Stimulated activated naive CD8-positive, alpha-beta T cell treated with anti-CD3 and anti-CD28 coated beads, Interleukin-15, Interleukin-2, amounts not matched to agents 100 ng/mL and 50 ng/mL, for 24 hours (primary cell): Measurements from ENCODE around the gene BEGAIN.

Experiments
- H3K27ac Mint-ChIP-seq: one replicate; pipeline ENCODE4 v1.8.0; 2021; ENCODE audit warnings: mild to moderate bottlenecking, mixed read lengths
- H3K27me3 Mint-ChIP-seq: one replicate; pipeline ENCODE4 v1.8.0; 2021; ENCODE audit warnings: mixed read lengths
- H3K36me3 Mint-ChIP-seq: one replicate; pipeline ENCODE4 v1.8.0; 2021; ENCODE audit warnings: low read depth, mixed read lengths
- H3K4me1 Mint-ChIP-seq: one replicate; pipeline ENCODE4 v1.8.0; 2021; ENCODE audit warnings: low read depth, mixed read lengths
- H3K4me3 Mint-ChIP-seq: one replicate; pipeline ENCODE4 v1.8.0; 2021; ENCODE audit warnings: mild to moderate bottlenecking, mixed read lengths
- H3K9me3 Mint-ChIP-seq: one replicate; pipeline ENCODE4 v1.8.0; 2021; ENCODE audit warnings: mixed read lengths

The BEGAIN gene

DNA sequence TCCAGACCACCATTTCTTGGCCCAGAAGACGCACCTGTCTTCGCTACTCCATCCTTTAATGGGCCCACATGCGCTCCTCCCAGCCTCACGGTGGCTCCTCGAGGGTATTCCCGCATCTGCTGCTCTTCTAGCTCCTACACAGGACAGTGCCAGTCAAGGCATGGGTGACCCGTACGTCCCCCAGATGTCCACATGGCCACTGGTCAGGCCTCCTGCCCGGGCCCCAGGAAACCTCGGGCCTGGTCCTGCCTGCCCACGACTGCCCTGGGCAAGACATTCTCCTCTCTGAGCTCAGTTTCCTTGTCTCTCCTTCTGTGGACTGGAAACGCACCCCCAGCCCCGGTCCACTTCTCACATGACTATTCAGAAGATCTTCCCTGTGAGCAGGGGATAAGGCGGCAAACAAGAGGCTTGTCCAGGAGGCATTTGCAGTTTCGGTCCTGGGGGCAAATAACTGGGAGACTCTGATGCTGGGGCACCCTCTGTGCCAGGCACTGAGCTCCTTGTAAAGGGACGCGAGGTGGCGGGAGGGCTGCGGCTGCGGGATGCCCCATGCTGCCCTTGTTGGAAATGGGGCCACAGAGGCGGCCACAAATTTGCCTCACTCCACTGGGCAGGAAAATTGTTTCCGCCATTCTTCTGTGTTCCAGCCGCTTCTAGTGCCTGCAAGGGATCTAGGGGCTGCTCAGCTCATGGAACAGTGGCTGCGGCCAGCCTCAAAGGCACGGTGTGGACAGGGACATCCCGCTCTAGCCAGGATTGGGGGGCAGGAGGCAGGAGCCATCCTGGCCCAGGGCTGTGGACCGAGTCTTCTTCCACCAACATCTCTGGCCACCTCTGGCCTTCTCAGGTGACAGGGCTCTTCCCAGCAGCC is 6.8 kb upstream of the BEGAIN start:
- no peaks in the 10 kb centered on the region for H3K36me3 Mint-ChIP-seq
- peaks cover 25% of the 10 kb centered on the region for H3K27me3 Mint-ChIP-seq
- no peaks in the 10 kb centered on the region for H3K9me3 Mint-ChIP-seq
- H3K4me3 Mint-ChIP-seq: no peak overlapping the region
- H3K4me1 Mint-ChIP-seq: no peaks in the 10 kb centered on the region
- no peak overlapping the region for H3K27ac Mint-ChIP-seq

DNA sequence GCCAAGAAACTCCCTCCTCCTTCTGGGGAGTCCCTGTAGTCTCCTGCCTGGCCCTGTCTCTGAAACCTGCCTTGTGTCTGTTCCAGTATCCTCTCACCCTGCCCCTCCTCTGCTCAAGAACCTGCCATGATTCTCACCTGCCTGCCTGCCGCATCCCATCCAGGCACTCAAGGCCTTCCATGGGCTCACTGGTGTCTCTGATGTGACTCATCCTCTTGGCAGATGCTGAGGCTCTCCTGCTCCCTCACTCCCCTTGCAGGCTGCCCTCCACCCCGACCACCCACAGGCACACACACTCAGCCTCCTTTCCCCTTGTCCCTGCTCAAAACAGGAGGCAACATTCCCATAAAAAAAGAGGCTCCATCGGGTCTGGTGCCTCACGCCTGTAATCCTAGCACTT is 5.8 kb upstream of the BEGAIN start:
- H3K27ac Mint-ChIP-seq: no peak overlapping the region
- H3K27me3 Mint-ChIP-seq: peaks cover 28% of the 10 kb centered on the region

DNA sequence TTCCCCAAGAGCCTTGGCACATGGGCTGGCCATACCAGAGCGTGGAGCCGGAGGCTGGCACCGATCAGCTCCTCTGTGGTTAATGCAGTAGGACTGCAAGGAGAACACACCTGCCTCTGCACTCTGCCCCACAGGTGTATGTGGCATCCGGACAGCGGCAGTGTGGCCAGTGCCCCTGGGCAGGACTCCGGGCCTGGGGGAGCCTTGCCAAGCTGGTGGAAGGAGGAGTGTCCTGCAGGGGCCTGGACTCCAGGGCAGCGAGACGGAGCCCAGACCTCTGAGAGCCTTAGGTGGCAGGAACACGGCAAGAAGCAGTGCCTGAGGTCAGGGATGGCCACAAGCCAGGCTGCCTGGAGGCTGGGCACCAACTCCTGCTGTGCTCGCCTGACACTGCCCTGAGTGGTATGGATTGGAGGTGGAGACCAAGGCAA is 5.3 kb upstream of the BEGAIN start:
- peaks cover 31% of the 10 kb centered on the region for H3K27me3 Mint-ChIP-seq
- no peaks in the 10 kb centered on the region for H3K36me3 Mint-ChIP-seq
- H3K4me3 Mint-ChIP-seq: no peak overlapping the region

More for the DNA sequence above, 5.8 kb upstream of the BEGAIN start:
- Mint-ChIP-seq H3K9me3 (no peaks in the 10 kb centered on the region), H3K36me3 (no peaks in the 10 kb centered on the region), H3K4me1 (no peaks in the 10 kb centered on the region), H3K4me3 (no peak overlapping the region)

DNA sequence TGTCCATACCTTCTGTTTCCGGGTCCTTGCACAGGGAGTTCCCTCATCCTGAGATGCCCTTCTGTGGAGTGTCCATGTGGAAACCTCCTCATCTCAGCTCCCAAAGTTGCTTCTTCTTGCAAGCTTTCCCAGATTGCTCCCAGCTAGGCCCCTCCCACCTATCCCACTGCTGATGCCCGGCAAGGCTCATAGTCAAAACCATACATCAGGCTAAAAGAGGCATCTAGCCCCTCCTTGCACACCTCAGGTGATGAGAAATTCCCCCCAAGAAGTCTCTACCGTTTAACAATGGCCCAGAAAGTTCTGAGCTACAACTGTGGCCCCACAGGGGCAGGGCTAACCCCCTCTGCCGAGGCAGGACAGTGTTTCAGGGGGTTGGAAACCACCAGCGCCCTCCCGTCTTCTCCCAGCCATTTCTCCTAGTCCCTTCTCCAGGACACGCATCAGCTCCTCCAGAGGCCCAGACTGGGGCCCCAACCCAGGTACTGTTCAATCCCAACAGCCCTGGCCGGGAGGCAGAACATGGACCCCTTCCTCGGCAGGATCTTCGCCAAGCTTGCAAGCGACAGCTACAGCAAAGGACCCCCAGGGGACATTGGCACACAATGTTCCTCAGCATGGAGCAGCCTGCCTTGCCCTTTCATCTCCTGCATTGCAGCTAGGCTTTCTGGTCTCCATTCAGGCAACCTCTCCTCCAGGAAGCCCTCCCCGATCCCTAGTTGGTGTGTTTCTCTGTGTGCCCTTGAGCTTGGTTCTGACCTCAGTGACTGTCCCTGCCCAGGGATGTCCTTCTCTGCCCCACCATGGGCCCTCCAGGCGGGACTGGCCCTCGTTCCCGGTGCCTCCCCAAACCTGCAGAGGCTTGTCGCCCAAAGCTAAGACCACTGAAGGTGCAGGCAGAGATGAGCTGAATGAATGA is 4.5 kb upstream of the BEGAIN start:
- Mint-ChIP-seq H3K4me3 (no peak overlapping the region), H3K9me3 (no peaks in the 10 kb centered on the region), H3K27ac (no peak overlapping the region), H3K27me3 (peaks cover 31% of the 10 kb centered on the region), H3K4me1 (no peaks in the 10 kb centered on the region), H3K36me3 (no peaks in the 10 kb centered on the region)

More for the DNA sequence above, 5.3 kb upstream of the BEGAIN start:
- Mint-ChIP-seq H3K4me1 (no peaks in the 10 kb centered on the region), H3K9me3 (no peaks in the 10 kb centered on the region), H3K27ac (no peak overlapping the region)

DNA sequence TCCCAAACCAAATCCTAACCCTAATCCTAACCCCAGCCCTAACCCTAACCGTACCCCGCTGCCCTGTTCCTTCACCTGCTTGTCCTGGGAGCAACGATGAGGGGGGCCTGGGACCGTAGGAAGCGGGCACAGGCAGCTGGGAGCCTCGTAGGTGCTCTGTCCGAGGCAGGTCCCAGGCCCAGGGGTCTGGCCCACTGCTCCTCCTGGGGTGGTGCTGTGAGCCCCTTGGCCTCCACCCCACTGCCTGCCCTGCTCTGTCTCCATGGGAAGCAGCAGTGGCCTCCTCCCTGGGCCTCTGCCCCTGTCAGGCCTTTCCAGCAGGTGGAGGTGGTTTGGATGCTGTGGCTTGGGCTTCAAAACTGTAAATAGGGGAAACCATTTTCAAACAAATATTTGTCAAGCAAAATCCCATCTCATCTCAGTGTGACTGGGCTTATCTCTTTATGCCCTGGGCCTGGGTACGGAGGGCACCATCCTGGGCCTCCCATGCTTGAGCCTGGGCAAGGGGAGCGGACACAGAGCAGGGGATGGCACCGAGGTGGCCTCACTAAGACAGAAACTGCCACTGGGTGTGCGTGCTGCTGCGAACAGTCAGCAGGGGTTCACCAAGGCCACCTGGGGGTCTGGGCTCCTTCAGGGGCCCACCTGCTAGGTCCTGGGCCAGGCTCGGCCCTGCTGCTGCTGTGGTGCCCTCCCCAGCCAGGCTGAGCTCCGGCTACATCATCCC is 3.7 kb upstream of the BEGAIN start:
- H3K4me3 Mint-ChIP-seq: no peak overlapping the region
- no peaks in the 10 kb centered on the region for H3K4me1 Mint-ChIP-seq
- no peaks in the 10 kb centered on the region for H3K36me3 Mint-ChIP-seq
- peaks cover 31% of the 10 kb centered on the region for H3K27me3 Mint-ChIP-seq
- H3K27ac Mint-ChIP-seq: no peak overlapping the region
- H3K9me3 Mint-ChIP-seq: no peaks in the 10 kb centered on the region

DNA sequence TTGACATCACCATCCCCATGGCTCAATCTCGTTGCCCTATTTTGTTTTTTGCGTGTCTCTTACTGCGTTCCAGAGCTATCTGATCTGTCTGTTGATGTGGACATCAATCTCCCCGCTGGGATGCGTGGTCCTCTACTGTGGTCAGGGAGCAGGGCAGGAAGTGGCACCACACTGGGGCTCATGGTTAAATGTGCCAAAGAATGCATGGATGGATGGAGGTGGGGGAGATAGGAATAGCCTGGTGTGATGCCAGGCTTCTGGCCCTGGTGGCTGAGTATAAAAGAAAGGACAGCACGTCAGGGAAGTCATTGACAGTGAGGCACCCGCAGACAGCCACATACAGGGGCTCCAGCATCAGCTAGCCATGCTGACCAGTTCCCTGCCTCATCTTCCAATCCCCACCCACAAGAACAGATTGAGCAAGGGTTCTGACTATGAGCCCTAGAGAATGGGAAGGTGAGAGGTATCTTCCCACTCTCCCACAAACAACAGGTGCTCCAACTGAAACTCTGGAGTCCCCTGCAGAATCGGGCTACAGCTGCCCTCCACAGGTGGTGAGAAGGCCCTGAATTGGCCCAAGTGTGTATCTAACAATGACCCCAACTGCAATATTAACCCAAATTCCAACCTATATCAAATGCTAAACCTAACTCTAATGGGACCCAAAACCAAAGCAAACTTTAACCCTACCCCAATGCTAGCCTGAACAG is 2.7 kb upstream of the BEGAIN start:
- no peak overlapping the region for H3K27ac Mint-ChIP-seq
- H3K4me3 Mint-ChIP-seq: no peak overlapping the region
- H3K27me3 Mint-ChIP-seq: peaks cover 31% of the 10 kb centered on the region
- H3K36me3 Mint-ChIP-seq: no peaks in the 10 kb centered on the region
- H3K4me1 Mint-ChIP-seq: no peaks in the 10 kb centered on the region
- no peaks in the 10 kb centered on the region for H3K9me3 Mint-ChIP-seq

DNA sequence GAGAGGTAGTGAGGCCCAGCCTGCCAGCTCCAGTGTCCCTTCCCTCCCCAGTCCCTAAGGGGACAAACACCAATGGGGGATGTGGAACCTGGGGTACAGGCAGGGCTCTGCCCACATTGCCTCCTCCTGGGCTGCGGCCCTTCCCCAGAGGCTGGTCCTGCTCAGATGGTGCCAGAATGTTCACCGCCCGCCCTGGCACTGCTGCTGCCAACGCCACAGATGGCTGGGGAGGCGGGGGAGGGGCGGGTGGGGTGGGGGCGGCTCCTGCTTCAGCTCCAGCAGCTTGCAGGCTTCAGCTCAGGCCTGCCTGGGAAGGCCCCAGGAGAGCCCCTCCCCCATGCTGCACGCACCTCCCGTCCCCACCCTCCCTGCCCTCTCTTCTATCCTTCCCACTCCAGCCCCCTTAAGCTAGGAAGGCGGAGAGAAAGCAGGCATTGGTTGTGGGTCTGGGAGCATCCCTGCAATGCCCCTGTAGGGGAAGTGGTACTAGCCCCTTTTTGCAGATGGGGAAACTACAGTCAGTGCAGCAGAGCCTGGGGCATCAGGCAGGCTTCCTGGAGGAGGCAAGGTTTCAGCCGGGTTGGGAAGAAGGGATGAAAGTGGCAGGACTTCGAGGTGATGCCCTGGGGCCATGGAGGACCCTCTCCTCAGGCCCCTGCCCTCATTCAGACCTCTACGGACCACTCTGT is 2.0 kb upstream of the BEGAIN start:
- Mint-ChIP-seq H3K36me3 (no peaks in the 10 kb centered on the region), H3K4me3 (no peak overlapping the region), H3K27me3 (peaks cover 31% of the 10 kb centered on the region), H3K9me3 (no peaks in the 10 kb centered on the region), H3K4me1 (no peaks in the 10 kb centered on the region), H3K27ac (no peak overlapping the region)

DNA sequence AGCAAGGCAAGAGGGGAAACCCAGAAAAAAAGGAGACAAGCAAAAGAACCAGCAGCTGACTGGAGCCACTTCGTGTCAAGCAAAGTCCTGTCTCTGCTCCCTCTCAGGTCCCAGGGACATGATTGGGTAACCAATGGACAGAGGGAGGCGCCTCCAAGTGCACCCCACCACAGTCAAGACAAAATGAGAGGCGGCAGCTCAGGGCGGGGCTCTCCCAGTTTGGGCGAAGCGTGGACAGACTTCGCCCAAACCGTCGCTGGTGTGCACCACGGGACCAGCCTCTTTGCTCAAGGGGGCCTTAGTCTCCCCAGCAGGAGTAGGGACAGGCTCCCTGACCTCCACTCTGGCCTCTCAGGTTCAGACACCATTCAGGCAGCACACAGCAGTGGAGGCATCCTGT is 1.5 kb upstream of the BEGAIN start:
- no peak overlapping the region for H3K4me3 Mint-ChIP-seq

DNA sequence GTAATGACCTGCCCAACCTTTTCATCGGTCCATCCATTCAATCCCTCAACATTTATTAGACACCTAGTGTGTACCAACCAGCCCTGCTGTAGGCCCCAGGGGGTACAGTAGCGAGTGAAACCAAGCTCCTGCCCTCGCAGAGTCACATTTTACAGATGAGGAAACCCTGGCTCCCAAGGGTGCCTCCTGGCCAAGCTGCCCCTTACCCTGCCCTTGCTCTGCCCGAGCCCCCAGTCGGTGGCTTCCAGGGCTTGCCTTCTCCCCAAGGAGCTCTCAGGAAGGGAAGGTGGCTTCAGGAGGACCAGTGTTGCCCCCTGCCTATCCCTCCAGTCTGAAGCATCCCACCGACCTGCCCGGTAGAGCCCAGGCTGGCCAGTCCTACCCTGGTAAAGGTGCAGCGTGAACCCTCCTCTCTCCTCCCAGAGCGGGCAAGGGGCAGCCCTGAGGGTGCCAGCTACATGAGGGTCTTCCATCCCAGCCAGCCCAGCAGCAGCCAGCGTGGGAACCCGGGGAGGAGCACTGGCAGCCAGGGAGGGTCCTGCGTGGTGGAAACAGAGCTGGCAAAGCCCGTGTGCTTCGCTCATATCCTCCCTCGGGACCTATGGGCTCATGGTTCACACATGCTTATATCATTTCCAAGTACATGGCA is 670 bp upstream of the BEGAIN start:
- Mint-ChIP-seq H3K36me3 (no peaks in the 10 kb centered on the region), H3K27ac (no peak overlapping the region), H3K9me3 (no peaks in the 10 kb centered on the region), H3K4me3 (peak overlapping the region; percentile 67), H3K4me1 (no peaks in the 10 kb centered on the region), H3K27me3 (peaks cover 31% of the 10 kb centered on the region)

More for the DNA sequence above, 1.5 kb upstream of the BEGAIN start:
- H3K27me3 Mint-ChIP-seq: peaks cover 31% of the 10 kb centered on the region
- no peak overlapping the region for H3K27ac Mint-ChIP-seq
- H3K9me3 Mint-ChIP-seq: no peaks in the 10 kb centered on the region
- no peaks in the 10 kb centered on the region for H3K4me1 Mint-ChIP-seq
- no peaks in the 10 kb centered on the region for H3K36me3 Mint-ChIP-seq

DNA sequence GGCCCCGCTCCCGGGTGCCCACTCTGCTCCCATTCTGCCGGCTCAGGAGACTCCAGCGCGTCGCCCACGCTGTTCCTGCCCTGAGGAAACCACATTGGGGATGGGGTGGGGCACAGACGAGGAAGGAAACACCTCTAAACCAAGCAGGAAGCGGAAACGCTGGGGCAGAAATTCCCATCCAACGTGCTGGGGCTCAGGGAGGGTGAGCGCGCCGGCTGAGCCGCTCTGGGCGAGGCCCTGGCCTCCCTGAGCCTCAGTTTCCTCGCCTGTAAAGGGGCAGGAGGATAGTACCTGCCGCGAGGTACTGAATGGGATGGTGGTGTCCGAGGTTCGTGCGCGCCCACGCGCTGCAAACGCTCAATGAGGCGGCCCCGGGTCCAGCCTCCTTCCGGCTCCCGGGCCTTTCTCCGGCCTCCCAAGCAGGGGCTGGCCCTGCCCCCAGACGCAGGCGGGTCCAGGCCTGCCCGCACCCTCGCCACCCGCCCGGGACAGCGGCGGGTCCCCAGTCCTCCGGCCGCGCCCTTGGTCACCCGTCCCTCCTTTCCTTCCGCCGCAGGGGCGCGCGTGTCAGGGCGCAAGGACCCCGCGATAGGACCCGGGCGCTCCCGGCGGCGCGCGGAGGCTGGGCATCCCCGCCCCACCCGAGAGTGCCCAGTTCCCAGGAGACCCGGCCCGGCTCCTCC is 673 bp downstream of the BEGAIN start:
- H3K36me3 Mint-ChIP-seq: no peaks in the 10 kb centered on the region
- no peak overlapping the region for H3K27ac Mint-ChIP-seq
- no peaks in the 10 kb centered on the region for H3K9me3 Mint-ChIP-seq
- H3K27me3 Mint-ChIP-seq: peaks cover 31% of the 10 kb centered on the region
- H3K4me3 Mint-ChIP-seq: peak overlapping the region; percentile 76
- no peaks in the 10 kb centered on the region for H3K4me1 Mint-ChIP-seq

DNA sequence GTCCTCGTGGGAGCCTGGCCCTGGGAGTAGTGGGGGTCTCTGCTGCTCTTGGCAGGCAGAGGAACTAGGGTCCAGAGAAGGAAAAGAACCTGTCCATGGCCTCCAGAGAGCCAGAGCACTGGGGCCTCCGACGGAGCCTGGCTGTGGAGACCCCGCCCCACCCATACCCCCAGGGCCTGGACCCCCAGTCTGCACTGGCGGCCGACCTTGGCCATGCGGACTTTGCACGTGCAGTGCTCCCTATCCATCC is 1.1 kb downstream of the BEGAIN start:
- H3K9me3 Mint-ChIP-seq: no peaks in the 10 kb centered on the region
- H3K4me1 Mint-ChIP-seq: no peaks in the 10 kb centered on the region
- peaks cover 31% of the 10 kb centered on the region for H3K27me3 Mint-ChIP-seq
- no peaks in the 10 kb centered on the region for H3K36me3 Mint-ChIP-seq
- H3K4me3 Mint-ChIP-seq: peak overlapping the region; percentile 76
- H3K27ac Mint-ChIP-seq: no peak overlapping the region

DNA sequence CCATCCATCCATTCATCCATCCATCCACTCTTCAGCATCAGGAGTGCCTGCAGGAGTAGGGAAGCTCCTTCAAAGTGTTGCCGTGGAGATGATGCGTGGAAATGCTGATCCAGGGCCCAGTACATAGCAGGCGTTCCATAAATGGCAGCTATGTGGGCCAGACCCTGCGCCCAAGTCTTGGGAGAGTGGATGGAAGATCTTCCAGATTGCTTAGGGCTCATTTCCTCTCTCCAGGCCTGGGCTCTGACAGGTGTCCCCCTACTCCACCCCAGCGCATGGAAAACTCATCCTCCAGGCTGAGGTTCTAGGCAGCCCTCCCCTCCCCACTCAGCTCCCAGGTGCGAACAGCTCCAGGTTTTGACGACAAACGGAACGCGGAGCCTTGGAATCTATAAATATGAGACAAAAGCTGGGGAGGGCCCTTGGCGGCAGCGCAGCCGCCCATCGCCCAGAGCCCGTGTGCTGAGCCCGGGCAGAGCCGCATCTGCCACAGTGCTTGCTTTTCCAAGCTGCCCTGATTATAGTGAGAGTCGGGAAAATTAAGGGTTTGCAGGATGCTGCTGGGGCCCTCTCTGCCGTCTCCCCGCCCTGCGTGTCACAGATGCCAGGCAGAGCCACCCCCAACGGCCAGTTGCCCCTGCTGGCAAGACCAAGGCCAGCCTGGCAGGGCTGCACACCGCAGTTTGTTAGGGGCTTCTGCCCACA is 1.6 kb downstream of the BEGAIN start:
- no peak overlapping the region for H3K27ac Mint-ChIP-seq
- H3K4me1 Mint-ChIP-seq: no peaks in the 10 kb centered on the region
- H3K4me3 Mint-ChIP-seq: peak overlapping the region; percentile 76
- H3K9me3 Mint-ChIP-seq: no peaks in the 10 kb centered on the region
- no peaks in the 10 kb centered on the region for H3K36me3 Mint-ChIP-seq
- H3K27me3 Mint-ChIP-seq: peaks cover 27% of the 10 kb centered on the region
